HepG2 (cell line): ENCODE results near the gene OSBP. TPM values are rescaled to one million over a fixed set of nuclear protein-coding genes. Genes with fewer than 3 reads are reported as not detected.

Source experiments
- CHCHD3 ChIP-seq: sonication (generic); formaldehyde crosslinking; IDR thresholded peaks from 2 replicates; pipeline ENCODE4 v1.8.0; 2022; ENCODE audit warnings: mild to moderate bottlenecking, missing genetic modification reagents, moderate library complexity
- ETV6 ChIP-seq: sonication (generic); formaldehyde crosslinking; conservative IDR thresholded peaks from 2 replicates; pipeline ENCODE4 v1.4.0; 2020; ENCODE audit warnings: missing genetic modification reagents
- GZF1 ChIP-seq: sonication (generic); formaldehyde crosslinking; IDR thresholded peaks from 2 replicates; pipeline ENCODE4 v1.5.1; 2020; ENCODE audit warnings: mild to moderate bottlenecking, missing genetic modification reagents
- HHEX ChIP-seq: IDR thresholded peaks from 2 replicates; pipeline ENCODE4 v1.6.1; 2016; ENCODE audit warnings: control low read depth
- HMG20A ChIP-seq: IDR thresholded peaks from 2 replicates; pipeline ENCODE4 v1.6.1; 2016; ENCODE audit warnings: borderline replicate concordance
- HNF4A ChIP-seq: sonication (generic); formaldehyde crosslinking; IDR thresholded peaks from 2 replicates; pipeline ENCODE4 v1.4.0; 2020; ENCODE audit warnings: missing genetic modification reagents
- KLF13 ChIP-seq: sonication (generic); formaldehyde crosslinking; IDR thresholded peaks from 2 replicates; pipeline ENCODE4 v1.4.0; 2020; ENCODE audit warnings: mild to moderate bottlenecking, missing genetic modification reagents
- SMAD1 ChIP-seq: sonication (generic); formaldehyde crosslinking; IDR thresholded peaks from 2 replicates; pipeline ENCODE4 v1.4.0; 2020; ENCODE audit warnings: missing genetic modification reagents, low read depth, mild to moderate bottlenecking, borderline replicate concordance
- SMAD9 ChIP-seq: sonication (generic); formaldehyde crosslinking; IDR thresholded peaks from 2 replicates; pipeline ENCODE4 v1.5.1; 2020; ENCODE audit warnings: mild to moderate bottlenecking, missing genetic modification reagents
- SOX13 ChIP-seq, 3 experiments: fragments of 450-650 bp in 1 of 3; sonication (generic) in 1 of 3; formaldehyde crosslinking in 1 of 3; IDR thresholded peaks in 2 of 3; conservative IDR thresholded peaks in 1 of 3; 2 replicates each; pipeline versions ENCODE4 v1.5.0 to v1.6.1; 2016 to 2020; ENCODE audit warnings: antibody characterized with exemption in 1 of 3, mild to moderate bottlenecking in 1 of 3, missing compliant biosample characterization in 1 of 3, missing genetic modification reagents in 1 of 3, moderate library complexity in 1 of 3
- ZFAT ChIP-seq: sonication (generic); formaldehyde crosslinking; conservative IDR thresholded peaks from 2 replicates; pipeline ENCODE4 v1.8.1; 2023; ENCODE audit warnings: missing genetic modification reagents, inconsistent platforms
- ZNF280B ChIP-seq: sonication (generic); formaldehyde crosslinking; IDR thresholded peaks from 2 replicates; pipeline ENCODE4 v1.5.0; 2020; ENCODE audit warnings: missing genetic modification reagents, mild to moderate bottlenecking, borderline replicate concordance
- ZNF326 ChIP-seq: sonication (generic); formaldehyde crosslinking; IDR thresholded peaks from 2 replicates; pipeline ENCODE4 v1.4.0; 2020; ENCODE audit warnings: missing genetic modification reagents, borderline replicate concordance
- ZNF362 ChIP-seq: sonication (generic); formaldehyde crosslinking; IDR thresholded peaks from 2 replicates; pipeline ENCODE4 v1.4.0; 2020; ENCODE audit warnings: missing genetic modification reagents, mild to moderate bottlenecking, borderline replicate concordance
- ZNF614 ChIP-seq: IDR thresholded peaks from 2 replicates; pipeline ENCODE4 v1.6.1; 2018; ENCODE audit warnings: missing biosample characterization, missing genetic modification reagents, inconsistent platforms, borderline replicate concordance
- ZNF850 ChIP-seq: sonication (generic); formaldehyde crosslinking; conservative IDR thresholded peaks from 2 replicates; pipeline ENCODE4 v1.9.0; 2021; ENCODE audit warnings: mild to moderate bottlenecking, missing genetic modification reagents
- polyA plus RNA-seq, 8 experiments: library from polyadenylated mRNA; depleted of rRNA in 3 of 8; stranded (reverse) in 7 of 8; unstranded in 1 of 8; fragments of >200 nt; fragmentation: Illumina TruSeq in 4 of 8; extraction: Trizol in 4 of 8; gene quantifications; 2 replicates each; pipeline versions ENCODE4 v1.2.1 to v1.2.3, GENCODE V29; 2011 to 2016; ENCODE audit warnings: low read depth in 4 of 8, missing spikeins in 1 of 8, mixed read lengths in 1 of 8; ENCODE audit not compliant: insufficient read depth in 1 of 8
- total RNA-seq, 5 experiments: library from RNA; depleted of rRNA; stranded (reverse); fragments of >200 nt; fragmentation: Illumina TruSeq; extraction: Trizol; gene quantifications; 2 replicates each; pipeline ENCODE4 v1.2.3, GENCODE V29; 2016; ENCODE audit warnings: low read depth in 1 of 5
- TF ChIP-seq, protein P1 (sequence below): sonication (generic); formaldehyde crosslinking; IDR thresholded peaks from 2 replicates; pipeline ENCODE4 v1.5.0; 2020; ENCODE audit warnings: missing genetic modification reagents
- TF ChIP-seq, protein P2 (sequence below): sonication (generic); formaldehyde crosslinking; IDR thresholded peaks from 2 replicates; pipeline ENCODE4 v1.8.0; 2023; ENCODE audit warnings: mild to moderate bottlenecking, missing genetic modification reagents
- TF ChIP-seq, protein P3 (sequence below): sonication (generic); formaldehyde crosslinking; IDR thresholded peaks from 2 replicates; pipeline ENCODE4 v1.4.0; 2020; ENCODE audit warnings: missing genetic modification reagents, borderline replicate concordance

The OSBP gene
- total and polyA plus RNA-seq, 2 of the 13 experiments (the other 11 are each of a cell fraction or from before 2014, with no cell fraction given): 12.1 to 13.5 TPM

GRCh38 chr11:59556115-59556916 is 59.3 kb downstream of the OSBP start (continued):
- TF ChIP-seq ETV6 (CRISPR knock-in tag) (no peak), ZNF614 (CRISPR knock-in tag) (0 out of 2 replicates have a peak, but pooled peaks have one; percentile 55), SMAD9 (CRISPR knock-in tag) (no peak), HNF4A (CRISPR knock-in tag) (peak; percentile 60), SOX13 (IDR thresholded peaks at IDR 0.05) (no peak), SOX13 (CRISPR knock-in tag; conservative IDR thresholded peaks at IDR 0.05 in 1 of 2, IDR thresholded peaks at IDR 0.05 in 1 of 2) (0 out of 4 replicates have a peak, but pooled peaks of 1 of the 2 experiments have one; percentile 56), CHCHD3 (CRISPR knock-in tag) (no peak), HHEX (CRISPR knock-in tag) (no peak), KLF13 (CRISPR knock-in tag) (no peak), HMG20A (CRISPR knock-in tag) (no peak), SMAD1 (CRISPR knock-in tag) (no peak), ZFAT (no peak), ZNF362 (peak; percentile 20; the same call in 1 of the 2 replicates), ZNF326 (CRISPR knock-in tag) (no peak), ZNF850 (no peak), GZF1 (CRISPR knock-in tag) (no peak), ZNF280B (CRISPR knock-in tag) (no peak)
- TF ChIP-seq, protein P1, sequence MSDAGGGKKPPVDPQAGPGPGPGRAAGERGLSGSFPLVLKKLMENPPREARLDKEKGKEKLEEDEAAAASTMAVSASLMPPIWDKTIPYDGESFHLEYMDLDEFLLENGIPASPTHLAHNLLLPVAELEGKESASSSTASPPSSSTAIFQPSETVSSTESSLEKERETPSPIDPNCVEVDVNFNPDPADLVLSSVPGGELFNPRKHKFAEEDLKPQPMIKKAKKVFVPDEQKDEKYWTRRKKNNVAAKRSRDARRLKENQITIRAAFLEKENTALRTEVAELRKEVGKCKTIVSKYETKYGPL (CRISPR knock-in tag): no peak
- TF ChIP-seq, protein P2, sequence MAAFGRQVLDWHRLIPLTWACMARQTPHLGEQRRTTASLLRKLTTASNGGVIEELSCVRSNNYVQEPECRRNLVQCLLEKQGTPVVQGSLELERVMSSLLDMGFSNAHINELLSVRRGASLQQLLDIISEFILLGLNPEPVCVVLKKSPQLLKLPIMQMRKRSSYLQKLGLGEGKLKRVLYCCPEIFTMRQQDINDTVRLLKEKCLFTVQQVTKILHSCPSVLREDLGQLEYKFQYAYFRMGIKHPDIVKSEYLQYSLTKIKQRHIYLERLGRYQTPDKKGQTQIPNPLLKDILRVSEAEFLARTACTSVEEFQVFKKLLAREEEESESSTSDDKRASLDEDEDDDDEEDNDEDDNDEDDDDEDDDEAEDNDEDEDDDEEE (CRISPR knock-in tag): no peak
- TF ChIP-seq, protein P3, sequence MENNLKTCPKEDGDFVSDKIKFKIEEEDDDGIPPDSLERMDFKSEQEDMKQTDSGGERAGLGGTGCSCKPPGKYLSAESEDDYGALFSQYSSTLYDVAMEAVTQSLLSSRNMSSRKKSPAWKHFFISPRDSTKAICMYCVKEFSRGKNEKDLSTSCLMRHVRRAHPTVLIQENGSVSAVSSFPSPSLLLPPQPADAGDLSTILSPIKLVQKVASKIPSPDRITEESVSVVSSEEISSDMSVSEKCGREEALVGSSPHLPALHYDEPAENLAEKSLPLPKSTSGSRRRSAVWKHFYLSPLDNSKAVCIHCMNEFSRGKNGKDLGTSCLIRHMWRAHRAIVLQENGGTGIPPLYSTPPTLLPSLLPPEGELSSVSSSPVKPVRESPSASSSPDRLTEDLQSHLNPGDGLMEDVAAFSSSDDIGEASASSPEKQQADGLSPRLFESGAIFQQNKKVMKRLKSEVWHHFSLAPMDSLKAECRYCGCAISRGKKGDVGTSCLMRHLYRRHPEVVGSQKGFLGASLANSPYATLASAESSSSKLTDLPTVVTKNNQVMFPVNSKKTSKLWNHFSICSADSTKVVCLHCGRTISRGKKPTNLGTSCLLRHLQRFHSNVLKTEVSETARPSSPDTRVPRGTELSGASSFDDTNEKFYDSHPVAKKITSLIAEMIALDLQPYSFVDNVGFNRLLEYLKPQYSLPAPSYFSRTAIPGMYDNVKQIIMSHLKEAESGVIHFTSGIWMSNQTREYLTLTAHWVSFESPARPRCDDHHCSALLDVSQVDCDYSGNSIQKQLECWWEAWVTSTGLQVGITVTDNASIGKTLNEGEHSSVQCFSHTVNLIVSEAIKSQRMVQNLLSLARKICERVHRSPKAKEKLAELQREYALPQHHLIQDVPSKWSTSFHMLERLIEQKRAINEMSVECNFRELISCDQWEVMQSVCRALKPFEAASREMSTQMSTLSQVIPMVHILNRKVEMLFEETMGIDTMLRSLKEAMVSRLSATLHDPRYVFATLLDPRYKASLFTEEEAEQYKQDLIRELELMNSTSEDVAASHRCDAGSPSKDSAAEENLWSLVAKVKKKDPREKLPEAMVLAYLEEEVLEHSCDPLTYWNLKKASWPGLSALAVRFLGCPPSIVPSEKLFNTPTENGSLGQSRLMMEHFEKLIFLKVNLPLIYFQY: no peak
